Choroid plexus epithelial cell (primary cell): ENCODE results near the gene SMURF2.

Source experiments
- DNase-seq: peaks from one replicate; pipeline ENCODE4 v3.0.0-alpha.2; 2010; ENCODE audit warnings: low read depth
- H3K4me3 ChIP-seq: 2 replicates; pipeline ENCODE4 v1.5.1; 2011; ENCODE audit warnings: low read depth, mild to moderate bottlenecking, control low read depth, low read length, moderate library complexity
- TF ChIP-seq, protein P1 (sequence below): conservative IDR thresholded peaks from 2 replicates; pipeline ENCODE4 v1.5.1; 2011; ENCODE audit warnings: low read depth, mild to moderate bottlenecking, control low read depth, inconsistent platforms, low read length, moderate library complexity

Gene SMURF2

DNA sequence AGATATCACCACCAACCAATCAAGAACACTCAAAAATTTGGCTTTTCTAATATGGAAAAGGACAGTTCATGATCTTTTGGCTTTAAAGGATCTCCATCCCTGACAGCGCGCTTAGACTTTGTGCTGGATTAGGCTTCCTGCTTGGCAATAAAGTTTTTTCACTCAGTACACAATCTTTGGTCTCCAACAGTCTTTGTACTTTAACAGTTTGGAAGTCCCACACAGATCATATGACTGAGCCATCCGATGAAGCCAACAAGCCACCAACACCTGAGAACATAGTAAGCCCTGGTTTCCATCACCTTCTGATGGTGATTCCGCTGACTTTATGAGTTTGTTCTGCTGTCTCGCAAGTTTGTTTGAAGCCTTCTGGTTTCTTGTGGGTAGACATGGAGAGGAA, 34.3 kb downstream of the SMURF2 start:
- no peak for DNase-seq
- TF ChIP-seq, protein P1, sequence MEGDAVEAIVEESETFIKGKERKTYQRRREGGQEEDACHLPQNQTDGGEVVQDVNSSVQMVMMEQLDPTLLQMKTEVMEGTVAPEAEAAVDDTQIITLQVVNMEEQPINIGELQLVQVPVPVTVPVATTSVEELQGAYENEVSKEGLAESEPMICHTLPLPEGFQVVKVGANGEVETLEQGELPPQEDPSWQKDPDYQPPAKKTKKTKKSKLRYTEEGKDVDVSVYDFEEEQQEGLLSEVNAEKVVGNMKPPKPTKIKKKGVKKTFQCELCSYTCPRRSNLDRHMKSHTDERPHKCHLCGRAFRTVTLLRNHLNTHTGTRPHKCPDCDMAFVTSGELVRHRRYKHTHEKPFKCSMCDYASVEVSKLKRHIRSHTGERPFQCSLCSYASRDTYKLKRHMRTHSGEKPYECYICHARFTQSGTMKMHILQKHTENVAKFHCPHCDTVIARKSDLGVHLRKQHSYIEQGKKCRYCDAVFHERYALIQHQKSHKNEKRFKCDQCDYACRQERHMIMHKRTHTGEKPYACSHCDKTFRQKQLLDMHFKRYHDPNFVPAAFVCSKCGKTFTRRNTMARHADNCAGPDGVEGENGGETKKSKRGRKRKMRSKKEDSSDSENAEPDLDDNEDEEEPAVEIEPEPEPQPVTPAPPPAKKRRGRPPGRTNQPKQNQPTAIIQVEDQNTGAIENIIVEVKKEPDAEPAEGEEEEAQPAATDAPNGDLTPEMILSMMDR: no peak
- no peak overlapping the region for H3K4me3 ChIP-seq

DNA sequence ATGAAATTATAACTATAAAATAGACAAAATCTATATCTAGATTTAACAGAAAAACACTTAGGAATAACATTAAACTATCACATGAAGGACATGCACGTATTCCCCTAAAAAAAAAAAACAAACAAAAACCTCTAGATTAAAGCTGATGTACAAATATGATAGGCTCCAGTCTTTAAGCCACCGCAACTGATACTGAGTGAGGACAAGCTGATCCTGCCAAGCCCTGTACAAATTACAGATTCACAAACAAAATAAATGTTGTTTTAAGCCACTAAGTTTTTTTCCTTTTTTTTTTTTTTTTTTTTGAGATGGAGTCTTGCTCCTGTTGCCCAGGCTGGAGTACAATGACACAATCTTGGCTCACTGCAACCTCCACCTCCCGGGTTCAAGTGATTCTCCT, 35.3 kb downstream of the SMURF2 start:
- TF ChIP-seq, protein P1: no peak
- no peak overlapping the region for H3K4me3 ChIP-seq

DNA sequence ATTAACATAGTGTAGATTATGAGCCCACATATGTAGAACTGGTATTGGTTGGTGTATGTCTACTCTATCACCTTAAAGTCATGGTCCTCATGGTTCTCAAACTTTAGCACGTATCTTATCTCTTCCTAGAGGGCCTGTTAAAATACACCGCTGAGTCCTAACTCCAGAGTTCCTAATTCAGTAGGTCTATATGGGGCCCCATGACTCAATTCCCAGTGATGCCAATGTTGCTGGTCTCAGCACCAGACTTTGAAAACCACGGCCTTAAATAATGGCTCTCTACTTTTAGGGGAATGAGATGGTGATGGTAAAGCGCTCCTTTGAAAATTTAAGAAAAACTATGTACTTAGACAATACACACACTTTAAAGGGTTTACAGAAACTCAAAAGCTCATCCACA, 36.6 kb downstream of the SMURF2 start:
- TF ChIP-seq, protein P1: no peak
- DNase-seq: no peak

More for the DNA sequence above, 35.3 kb downstream of the SMURF2 start:
- no peak for DNase-seq

DNA sequence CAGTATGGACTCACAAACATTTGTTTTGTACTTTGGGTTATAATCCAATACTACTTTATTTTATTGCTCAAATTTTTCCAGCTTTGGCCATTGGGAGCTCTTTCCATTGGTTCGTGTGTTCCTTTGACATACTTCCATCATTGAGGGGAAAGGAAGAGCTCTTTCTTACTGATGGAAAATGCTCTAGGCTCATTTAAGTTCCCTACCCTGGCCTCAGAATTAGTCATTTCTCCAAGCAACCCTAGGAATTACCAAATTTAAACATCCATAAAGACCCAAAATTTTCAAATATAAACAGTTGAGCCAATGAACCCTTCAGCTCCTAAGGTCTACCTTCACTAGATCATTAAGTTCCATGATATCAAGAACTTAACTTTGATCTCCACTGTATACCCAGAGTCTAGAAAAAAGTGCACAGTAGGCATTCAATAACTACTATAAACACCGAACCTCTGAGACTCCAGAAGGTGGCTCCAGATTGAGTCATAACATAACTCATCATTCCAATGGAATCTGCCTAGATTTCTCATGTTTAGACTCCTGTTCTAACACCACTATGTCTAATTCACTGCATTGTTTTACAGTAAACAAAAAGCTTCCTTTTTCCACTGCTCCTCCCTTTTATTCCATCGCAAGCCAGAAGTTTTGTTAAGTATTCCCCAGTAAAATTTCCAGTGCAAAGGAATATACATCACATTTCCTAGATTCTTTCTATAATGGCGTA, 39.0 kb downstream of the SMURF2 start:
- H3K4me3 ChIP-seq: no peak overlapping the region
- TF ChIP-seq, protein P1: no peak
- DNase-seq: peak; percentile 87

More for the DNA sequence above, 36.6 kb downstream of the SMURF2 start:
- H3K4me3 ChIP-seq: no peak overlapping the region

DNA sequence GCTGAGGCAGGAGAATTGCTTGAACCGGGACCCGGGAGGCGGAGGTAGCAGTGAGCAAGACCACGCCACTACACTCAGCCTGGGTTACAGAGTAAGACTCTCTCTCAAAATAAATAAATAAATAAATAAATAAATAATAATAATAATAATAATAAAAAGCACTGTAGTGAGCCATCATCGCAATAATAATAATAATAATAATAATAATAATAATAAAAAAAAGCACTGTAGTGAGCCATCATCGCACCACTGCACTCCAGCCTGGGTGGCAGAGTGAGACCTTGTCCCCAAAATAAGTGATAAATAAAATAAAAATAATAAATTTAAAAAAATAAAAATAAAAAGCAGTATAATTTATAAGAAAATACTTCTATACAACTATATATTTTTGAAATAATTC, 40.3 kb downstream of the SMURF2 start:
- no peak for DNase-seq
- no peak overlapping the region for H3K4me3 ChIP-seq
- TF ChIP-seq, protein P1: no peak

DNA sequence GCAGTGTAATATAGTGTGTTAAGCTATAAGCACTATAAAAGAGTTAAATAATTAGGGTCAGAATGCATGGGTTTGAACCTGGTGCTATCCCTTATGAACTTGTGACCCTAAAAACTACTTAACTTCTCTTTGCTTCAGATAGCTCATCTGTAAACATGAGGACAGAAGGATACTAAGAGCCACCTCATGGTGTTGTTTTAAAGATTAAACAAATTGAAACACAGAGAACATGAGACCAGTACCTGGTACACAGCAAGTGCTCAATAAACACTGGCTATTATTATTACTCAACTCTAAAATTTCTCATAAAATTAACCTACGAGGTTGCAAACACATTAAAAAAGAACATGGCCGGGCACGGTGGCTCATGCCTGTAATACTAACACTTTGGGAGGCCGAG, 43.3 kb downstream of the SMURF2 start:
- TF ChIP-seq, protein P1: no peak
- H3K4me3 ChIP-seq: no peak overlapping the region
- DNase-seq: no peak
